NCI-H526 (cell line): ENCODE results near the gene CRADD.
"Not testable (repeated sequence)": the region's sequence is repeated elsewhere in the genome, so short reads cannot be mapped to it uniquely, and the experiment has no call there.

Experiments
- DNase-seq, 2 experiments: peaks; one replicate each; lab custom pipeline; 2025; lab: John Stamatoyannopoulos, UW

Gene CRADD

DNA sequence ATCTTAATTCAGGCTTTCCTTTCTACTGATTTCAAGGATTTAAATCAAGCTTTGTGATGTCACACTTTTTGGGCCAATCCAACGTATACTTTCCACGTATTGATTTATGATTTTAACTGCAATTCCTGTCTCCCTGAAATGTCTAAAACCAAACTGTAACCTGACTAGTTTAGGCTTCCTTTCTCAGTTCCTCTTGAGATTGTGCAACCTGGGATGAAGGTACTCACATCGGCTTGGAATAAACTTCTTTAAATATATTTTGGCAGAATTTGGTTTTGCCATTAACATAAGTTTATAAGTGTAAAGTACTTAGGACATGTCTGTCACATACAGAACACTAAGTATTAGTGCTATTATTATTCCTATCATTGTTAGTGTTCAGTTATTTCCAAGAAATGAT lies 224.6 kb downstream of the CRADD start:
- DNase-seq = no peak

DNA sequence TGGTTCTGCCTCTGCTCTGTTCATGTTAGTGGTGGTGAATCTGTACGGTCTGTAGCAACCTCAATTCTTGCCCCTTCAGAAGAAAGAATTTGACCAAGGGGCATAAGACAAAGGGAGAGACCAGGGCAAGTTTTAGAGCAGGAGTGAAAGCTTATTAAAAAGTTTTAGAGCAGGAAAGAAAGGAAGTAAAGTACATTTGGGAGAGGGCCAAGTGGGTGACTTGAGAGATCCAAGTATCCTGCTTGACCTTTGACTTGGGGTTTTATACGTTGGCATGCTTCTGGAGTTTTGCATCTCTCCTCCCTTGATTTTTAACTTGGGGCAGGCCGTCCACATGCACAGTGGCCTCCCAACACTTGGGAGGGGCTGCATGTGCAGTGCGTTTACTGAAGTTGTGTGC lies 225.0 kb downstream of the CRADD start:
- DNase-seq = no peak

DNA sequence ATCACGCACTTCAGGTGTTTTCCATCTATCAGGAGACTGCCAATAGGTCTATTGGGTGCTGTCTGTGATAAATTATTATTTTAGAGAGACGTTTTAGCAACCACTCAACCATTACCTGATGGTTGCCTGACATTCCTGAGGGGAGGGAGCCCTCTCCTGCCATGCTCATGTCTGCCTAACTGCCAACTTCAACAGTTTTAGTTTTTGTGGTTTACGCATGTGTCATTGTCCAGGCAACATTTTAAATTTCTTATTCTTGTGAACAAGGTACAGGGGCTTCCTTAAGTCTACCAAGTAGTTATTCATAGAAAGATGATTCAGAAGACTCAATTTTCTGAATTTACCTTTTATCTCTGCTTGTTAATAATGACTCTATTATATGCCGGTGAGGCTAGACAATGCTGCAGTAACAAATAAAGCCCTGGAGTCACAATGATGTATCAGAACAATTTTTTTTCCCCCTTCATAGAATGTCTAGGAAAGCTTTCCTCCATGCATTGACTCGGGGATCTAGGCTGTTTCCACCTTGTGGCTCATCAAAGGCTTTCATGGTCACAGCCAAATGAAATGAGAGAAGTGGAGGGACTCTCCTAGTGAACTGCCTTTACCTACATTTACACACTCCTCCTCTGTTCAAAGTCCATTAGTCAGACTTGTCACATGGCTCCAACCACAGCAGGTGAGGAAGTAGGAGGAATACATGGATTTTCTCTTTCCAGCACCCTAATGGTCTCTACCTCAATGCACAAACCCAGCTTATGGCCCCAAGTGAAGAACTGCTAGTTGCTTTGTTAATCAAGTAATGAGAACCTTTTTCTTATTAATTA lies 225.8 kb downstream of the CRADD start:
- DNase-seq = peak in 1 of 2 experiments; percentile 7

DNA sequence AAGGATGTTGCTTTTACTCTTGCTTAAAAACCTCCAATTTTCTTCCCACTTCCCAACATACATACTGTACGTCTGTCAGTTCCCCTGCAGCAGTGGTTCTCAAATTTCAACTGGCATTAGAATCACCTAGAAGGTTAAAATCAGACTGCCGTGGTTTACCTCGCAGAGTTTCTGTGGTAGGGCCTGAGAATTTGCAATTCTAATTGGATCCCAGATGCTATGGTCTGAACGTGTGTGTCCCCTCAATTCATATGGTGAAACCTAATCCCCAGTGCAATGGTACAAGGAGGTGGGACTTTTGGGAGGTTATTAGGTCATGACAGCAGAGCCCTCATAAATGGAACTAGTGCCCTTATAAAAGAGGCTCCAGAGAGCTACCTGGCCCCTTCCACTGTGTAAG lies 226.9 kb downstream of the CRADD start:
- DNase-seq = peak; percentile 23 to 58

DNA sequence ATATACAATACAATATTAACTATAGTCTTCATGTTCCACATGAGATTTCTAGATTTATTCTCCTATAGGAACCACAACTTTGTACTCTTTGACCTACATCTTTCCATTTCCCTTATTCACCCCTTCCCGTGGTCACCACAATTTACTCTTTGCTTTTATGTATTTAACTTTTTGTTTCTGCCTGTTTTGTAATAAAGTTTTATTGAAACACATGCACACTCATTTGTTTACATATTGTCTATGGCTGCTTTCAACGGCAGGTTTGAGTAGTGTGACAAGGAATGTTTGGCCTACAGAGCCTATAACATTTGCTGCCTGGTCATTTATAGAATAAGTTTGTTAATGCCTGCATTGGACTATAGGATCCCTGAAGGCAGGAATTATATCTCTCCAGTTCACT lies 231.1 kb downstream of the CRADD start:
- no peak for DNase-seq

DNA sequence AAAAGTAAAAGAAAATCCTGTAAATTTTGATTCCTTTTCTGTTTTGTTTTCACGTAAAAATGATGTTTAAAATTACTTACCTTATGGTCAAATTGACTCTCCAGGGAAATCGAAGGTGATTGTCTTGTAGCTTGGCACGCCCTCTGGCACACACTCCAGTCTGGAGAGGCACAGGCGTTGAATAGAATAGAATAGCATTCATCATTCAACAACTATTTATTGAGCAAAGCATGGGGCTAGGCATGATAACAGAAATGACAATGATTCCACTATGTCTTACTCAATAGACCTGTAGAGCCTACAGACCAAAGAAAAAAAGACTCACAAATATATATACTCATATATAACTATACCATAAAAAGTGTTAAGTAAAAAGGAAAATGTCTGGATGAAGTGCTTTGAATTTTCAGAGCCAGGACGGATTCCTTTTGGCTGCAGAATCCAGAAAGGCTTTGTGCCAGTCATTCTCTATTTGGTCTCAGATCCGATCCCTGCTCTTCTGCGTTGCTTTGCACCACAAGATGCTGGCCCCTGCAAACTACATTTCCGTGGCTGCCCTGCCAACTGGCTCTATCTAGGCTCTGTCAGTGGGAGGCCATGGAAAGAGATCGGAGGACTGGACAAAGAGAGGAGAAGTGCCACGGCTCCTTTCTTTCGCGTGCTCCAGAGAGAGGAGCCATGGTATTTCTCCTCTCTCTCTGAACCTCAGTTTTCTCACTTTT lies 231.8 kb downstream of the CRADD start:
- DNase-seq = no peak

DNA sequence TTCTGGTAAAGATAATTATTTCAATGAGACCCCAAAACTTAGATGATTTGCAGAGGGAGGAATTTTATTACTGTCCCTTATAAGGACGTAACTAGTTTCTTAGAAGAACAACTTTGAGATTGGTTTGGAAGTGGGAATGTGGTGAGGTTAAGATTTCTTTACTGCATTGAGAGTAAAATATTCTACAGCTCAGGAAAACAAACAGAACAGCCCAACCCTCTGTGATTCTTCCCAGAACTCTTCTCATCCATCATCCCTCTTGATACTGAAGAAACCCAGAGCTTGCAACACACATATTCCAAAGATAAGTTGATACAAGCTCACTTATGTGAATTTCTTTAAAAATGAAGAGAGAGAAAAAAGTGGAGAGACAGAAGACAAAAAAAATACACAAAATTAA lies 234.2 kb downstream of the CRADD start:
- DNase-seq = no peak

DNA sequence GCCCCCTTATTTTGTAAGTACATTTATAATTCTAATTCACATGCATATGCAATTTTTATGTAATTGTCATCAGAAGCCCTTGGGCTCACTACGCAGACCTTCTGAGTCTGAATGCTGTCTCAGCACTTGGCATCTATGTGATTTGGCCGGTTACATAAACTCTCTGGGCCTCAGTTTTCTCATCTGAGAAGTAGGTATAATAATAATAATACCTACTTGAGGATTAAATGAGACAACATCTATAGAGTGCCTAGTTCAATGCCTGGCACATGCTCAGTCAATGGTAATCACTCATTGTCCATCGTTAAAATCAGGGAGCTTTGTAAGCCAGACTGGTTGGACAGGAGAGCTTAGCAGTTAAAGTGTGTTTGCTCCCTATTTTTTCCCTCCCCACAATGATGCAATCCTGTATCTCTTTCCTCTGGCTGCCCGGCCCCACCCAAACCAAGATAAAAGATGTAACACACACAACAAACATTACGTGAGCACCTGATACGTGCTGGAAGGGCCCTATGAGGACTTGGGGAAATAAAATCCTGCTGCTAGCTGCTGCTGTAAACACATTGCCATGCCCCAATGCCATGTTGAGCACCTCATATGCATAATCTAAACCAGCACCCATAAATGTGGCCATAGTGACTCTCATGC lies 235.0 kb downstream of the CRADD start:
- no peak for DNase-seq

DNA sequence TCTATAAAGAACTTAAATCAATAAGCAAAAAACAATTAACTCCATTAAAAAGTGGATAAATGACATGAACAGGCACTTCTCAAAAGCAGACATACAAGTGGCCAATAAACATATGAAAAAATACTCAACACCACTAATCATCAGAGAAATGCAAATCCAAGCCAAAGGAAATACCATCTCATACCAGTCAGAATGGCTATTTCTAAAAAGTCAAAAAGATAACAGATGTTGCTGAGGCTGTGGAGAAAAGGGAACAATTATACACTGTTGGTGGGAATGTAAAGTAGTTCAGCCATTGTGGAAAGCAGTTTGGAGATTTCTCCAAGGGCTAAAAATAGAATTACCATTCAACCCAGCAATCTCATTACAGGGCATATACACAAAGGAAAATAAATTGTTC lies 236.7 kb downstream of the CRADD start:
- no peak for DNase-seq

DNA sequence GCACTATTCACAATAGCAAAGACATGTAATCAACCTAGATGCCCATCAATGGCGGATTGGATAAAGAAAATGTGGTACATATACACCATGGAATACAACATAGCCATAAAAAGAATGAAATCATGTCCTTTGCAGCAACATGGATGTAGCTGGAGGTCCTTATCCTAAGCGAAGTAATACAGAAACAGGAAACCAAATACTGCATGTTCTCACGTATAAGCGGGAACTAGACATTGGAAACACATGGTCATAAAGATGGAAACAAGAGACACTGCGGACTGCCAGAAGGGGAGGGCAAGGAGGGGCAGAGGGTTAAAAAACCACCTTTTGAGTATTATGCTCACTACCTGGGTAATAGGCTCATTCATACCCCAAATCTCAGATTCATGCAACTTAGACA lies 237.1 kb downstream of the CRADD start:
- DNase-seq = no peak

DNA sequence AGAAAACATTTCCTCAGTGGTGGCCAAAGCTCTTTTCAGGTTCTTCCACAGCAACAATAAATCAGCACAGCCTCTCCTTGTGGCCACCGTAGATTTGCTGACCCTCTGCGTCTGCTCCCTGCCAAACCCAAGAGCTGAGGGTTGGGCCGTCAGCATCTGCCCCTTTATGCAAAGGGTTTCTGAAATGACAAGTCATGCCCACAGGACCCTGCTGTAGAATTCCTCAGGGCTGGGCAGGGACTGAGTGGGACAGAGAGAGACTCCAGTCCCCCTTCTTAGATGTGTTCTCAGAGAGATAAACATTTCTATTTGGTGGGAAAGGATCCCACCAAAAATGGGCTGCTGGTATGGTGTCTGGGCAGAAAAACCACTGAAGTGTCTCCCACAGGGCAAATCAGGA lies 238.2 kb downstream of the CRADD start:
- no peak for DNase-seq

DNA sequence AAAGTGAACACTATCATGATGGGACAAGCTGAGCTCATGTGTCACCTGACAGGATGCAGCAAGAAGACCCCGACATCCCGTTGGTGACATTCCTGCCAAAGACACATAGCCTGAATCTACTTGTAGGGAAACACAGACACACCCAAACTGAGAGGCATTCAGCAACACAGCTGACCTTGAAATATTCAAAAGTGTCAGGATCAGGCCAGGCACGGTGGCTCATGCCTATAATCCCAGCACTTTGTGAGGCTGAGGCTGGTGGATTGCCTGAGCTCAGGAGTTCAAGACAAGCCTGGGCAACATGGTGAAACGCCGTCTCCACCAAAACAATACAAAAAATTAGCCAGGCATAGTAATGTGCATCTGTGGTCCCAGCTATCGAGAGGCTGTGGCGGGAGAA lies 239.2 kb downstream of the CRADD start:
- no peak for DNase-seq

DNA sequence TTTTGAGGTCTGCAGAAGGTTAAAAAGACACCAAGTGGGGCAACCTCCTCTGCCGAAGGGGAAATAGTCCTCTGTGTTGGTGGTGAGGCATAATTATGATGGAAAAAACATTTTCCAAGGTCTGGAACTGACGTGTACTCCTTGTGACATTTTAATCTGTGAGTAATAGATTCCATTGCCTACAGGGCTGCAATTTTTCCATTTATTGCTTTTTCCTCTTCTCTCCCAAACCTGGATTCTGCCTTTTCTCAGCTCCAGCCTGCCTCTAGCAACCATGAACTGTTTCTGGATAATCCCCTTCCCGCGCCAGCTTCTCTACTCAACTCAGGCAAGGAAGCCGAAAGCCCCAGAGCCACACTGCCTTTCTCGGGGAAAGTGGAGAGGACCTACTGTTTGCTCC lies 241.1 kb downstream of the CRADD start:
- no peak for DNase-seq

DNA sequence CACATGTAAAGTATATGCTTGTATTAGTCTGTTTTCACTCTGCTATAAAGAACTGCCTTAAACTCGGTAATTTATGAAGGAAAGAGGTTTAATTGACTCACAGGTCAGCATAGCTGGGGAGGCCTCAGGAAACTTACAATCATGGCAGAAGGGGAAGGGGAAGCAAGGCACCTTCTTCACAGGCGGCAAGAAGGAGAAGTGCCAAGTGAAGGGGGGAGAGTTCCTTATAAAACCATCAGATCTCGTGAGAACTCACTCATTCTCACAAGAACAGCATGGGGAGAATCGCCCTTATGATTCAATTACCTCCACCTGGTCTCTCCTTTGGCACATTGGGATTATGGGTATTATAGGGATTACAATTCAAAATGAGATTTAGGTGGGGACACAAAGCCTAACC lies 241.7 kb downstream of the CRADD start:
- DNase-seq = no peak

DNA sequence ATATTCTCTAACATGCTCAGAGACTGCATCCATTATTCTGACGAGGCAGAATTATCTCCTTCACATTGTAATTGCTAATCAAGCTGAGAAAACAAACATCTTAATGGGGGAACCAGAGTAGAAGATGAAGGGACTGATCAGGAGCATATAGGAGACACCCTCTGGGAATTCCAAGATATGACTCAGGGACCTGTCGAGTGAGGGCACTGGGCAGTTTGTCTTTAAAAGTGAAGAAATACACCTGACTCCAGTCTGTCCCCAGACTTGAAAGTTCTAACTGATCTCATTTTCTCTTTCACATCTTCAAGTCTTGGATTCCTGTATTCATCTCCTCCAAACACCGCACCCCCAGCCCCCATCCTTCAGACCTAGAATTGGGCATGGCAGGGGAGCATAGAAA lies 244.3 kb downstream of the CRADD start:
- DNase-seq = no peak

DNA sequence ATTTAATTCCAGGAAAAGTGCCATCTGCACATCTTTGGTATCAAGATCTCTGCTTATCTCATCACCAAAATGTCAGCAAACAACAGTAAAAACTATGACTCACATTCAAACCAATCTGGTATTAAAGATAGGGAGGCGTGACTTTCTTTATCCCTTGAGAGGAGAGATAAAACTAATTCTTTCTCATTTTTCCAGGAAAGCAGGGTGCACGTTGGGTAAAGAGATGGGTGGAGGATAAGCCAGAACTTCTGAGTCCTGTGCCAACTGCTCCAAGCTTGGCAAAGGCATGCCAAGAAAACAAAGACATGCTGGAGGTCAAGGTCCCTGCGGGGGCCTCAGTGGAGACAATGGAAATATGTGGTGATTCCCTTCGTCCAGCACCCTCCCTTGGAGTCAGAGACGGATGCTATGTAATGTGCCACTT lies 245.4 kb downstream of the CRADD start:
- no peak for DNase-seq

DNA sequence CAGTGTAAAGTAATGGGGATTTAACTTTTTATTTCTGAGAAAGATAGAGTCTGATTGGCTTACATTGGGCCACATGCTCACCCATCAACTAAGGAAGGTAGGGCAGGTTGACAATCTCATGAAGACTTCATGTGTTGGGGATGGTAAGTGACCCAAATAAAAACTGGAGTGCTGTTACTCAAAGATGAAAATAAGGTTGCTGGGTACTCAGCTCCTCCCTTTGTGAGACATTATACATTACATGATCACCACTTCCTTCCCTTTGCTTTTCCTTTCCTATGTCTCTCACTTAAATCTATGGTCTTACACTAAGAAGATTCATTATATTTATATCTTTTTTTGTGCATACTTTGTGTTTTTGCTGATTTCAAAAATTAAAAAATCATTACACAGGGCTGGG lies 247.2 kb downstream of the CRADD start:
- no peak for DNase-seq

DNA sequence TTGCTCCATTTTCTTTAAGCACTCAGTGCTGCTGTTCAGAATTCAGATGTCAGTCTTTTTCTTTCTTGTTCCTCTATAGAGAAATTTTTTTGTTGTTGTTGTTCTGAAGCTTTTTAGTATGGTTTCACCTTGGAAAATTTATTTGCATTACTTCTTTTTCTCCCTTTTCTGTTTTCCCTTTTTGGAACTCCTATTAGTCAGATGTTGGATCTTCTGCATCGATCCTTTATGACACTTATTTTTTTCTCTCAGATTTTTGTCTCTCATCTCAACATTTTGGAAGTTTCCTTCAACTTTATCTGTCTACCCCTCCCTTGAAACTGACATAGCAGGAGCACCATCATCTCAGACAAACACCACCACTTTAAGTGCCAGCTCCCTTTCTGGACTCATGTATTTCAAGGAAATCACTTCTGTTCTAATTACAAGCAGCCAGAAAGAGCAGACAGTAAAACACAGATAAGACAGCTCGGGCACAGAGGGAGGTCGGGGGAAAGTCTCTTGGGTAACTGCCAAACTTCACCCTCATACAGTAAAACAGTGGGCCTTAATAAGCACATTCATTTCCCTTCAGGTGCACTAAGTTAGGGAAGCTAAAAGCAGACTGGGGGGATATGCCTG lies 248.5 kb downstream of the CRADD start:
- no peak for DNase-seq

DNA sequence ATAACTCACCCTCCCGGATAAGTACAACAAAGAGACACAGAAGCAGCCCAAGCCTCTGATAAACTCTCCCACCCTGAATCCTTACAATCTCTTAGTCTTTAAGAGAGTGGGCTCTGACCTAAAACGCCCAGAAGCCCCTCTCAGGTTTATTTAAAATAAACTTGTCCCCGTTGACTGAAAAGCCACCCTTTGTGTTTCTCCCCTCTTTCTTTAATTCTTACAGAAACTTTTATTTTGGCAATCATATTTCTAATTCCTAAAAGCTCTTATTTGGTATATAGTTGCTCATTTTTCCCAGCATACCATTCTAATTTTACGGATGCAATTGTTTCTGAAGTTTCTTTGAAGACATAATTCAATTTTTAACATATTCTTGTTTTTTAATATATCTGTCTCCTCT lies 249.1 kb downstream of the CRADD start:
- no peak for DNase-seq

DNA sequence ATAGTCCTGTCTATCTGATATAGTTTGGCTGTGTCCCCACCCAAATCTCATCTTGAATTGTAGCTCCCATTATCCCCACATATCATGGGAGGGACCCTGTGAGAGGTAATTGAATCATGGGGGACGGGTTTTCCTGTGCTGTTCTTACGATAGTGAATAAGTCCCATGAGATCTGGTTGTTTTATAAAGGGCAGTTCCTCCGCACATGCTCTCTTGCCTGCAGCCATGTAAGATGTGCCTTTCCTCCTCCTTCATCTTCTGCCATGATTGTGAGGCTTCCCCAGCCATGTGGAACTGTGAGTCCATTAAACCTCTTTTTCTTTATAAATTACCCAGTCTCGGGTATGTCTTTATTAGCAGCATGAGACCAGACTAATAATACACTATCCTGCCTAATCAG lies 251.9 kb downstream of the CRADD start:
- DNase-seq = not testable (repeated sequence)

DNA sequence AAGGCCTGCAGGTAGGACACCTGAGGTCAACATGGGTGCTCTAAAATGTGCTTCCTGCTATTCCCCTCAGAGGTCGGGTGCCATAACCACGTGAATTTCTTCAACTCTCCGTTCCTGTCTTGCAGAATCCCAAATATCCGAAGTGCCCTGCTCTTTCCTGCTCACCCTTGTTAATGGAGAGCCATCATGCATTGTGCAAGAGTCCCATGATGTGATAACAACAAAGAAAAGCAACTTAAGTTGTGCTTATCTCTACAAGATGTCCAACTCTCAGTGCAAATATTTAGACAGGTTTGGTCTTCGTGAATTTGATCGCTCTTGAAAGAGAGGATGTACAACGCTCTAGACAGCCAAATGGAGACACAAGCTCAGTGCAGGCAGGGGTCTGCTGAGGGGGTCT lies 260.6 kb downstream of the CRADD start:
- DNase-seq = no peak

DNA sequence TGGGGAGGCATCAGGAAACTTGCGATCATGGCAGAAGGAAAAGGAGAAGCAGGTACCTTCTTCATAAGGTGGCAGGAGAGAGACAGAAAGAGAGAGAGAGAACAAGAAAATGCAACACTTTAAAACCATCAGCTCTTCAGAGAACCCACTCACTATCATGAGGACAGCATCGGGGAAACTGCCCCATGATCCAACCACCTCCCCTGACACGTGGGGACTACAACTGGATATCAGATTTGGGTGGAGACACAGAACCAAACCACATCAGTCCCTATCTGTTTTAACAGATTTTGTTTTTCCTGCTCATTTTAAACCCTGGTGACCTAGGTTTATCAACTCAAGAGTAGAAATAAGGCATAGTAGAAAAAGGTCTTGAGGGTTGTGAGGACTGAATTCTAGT lies 261.1 kb downstream of the CRADD start:
- no peak for DNase-seq

DNA sequence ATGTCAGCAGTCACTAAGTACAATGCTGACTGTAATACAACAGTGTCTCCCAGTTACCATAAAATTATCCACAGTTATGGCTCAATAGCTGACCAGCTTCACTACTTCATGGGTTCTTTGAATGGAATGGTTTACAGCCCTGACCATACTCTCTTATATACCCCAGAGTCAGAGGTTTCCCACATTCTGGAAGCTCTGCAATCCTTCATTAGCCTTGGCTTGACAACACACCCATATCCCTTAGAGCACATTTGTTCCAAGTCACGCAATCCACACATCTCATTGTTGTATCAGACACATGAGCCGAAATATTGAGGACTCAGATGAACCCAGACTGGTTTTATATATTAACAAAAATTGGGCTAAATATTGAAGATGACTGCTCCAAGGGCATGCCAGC lies 261.8 kb downstream of the CRADD start:
- no peak for DNase-seq
